H9 (cell line): ENCODE results near the gene TAS2R3. TPM values are rescaled to one million over a fixed set of nuclear protein-coding genes. Genes with fewer than 3 reads are reported as not detected.

Source experiments
- DNase-seq: peaks from one replicate; pipeline ENCODE4 v3.0.0-alpha.2; 2017
- H2AFZ ChIP-seq: one replicate; pipeline ENCODE4 v1.6.1; 2013; ENCODE audit warnings: mild to moderate bottlenecking, low read length, control low read depth, moderate library complexity
- H2AK5ac ChIP-seq: 2 replicates; pipeline ENCODE4 v1.6.1; 2013; ENCODE audit warnings: low read length, control low read depth, mixed read lengths; ENCODE audit not compliant: insufficient read length
- H2BK120ac ChIP-seq: one replicate; pipeline ENCODE4 v1.6.1; 2013; ENCODE audit warnings: low read depth, mild to moderate bottlenecking, low read length, control low read depth, inconsistent platforms; ENCODE audit not compliant: poor library complexity, severe bottlenecking
- H2BK12ac ChIP-seq: 2 replicates; pipeline ENCODE4 v1.6.1; 2013; ENCODE audit warnings: low read length, control low read depth, mixed read lengths, low read depth; ENCODE audit not compliant: insufficient read length
- H2BK15ac ChIP-seq: 2 replicates; pipeline ENCODE4 v1.6.1; 2013; ENCODE audit warnings: low read depth, low read length, control low read depth
- H2BK20ac ChIP-seq: one replicate; pipeline ENCODE4 v1.6.1; 2013; ENCODE audit warnings: low read depth, mild to moderate bottlenecking, low read length, control low read depth, inconsistent platforms; ENCODE audit not compliant: poor library complexity, severe bottlenecking
- H2BK5ac ChIP-seq: 2 replicates; pipeline ENCODE4 v1.6.1; 2013; ENCODE audit warnings: low read length, control low read depth, mixed read lengths; ENCODE audit not compliant: insufficient read length
- H3K14ac ChIP-seq: 2 replicates; pipeline ENCODE4 v1.6.1; 2013; ENCODE audit warnings: low read length, control low read depth; ENCODE audit not compliant: insufficient read depth
- H3K18ac ChIP-seq: 2 replicates; pipeline ENCODE4 v1.6.1; 2013; ENCODE audit warnings: low read depth, mild to moderate bottlenecking, mixed read lengths, low read length, control low read depth; ENCODE audit not compliant: insufficient read length
- H3K23ac ChIP-seq: 2 replicates; pipeline ENCODE4 v1.6.1; 2013; ENCODE audit warnings: low read length, control low read depth, mixed read lengths, low read depth; ENCODE audit not compliant: insufficient read length
- H3K23me2 ChIP-seq: 2 replicates; pipeline ENCODE4 v1.6.1; 2013; ENCODE audit warnings: low read depth, mild to moderate bottlenecking, mixed read lengths, low read length, control low read depth; ENCODE audit not compliant: insufficient read length, poor library complexity, severe bottlenecking
- H3K27ac ChIP-seq: 2 replicates; pipeline ENCODE4 v1.5.1; 2013; ENCODE audit warnings: low read length, control low read depth, mixed read lengths, low read depth; ENCODE audit not compliant: insufficient read length
- H3K27me3 ChIP-seq: 2 replicates; pipeline ENCODE4 v1.6.1; 2013; ENCODE audit warnings: low read length, control low read depth, inconsistent platforms; ENCODE audit not compliant: insufficient read depth
- H3K4ac ChIP-seq: 2 replicates; pipeline ENCODE4 v1.6.1; 2013; ENCODE audit warnings: low read depth, mild to moderate bottlenecking, control low read depth, inconsistent platforms, low read length, moderate library complexity
- H3K4me1 ChIP-seq: 2 replicates; pipeline ENCODE4 v1.6.1; 2013; ENCODE audit warnings: low read length, control low read depth, inconsistent platforms; ENCODE audit not compliant: insufficient read depth
- H3K4me2 ChIP-seq: 2 replicates; pipeline ENCODE4 v1.6.1; 2013; ENCODE audit warnings: low read length, control low read depth, mixed read lengths; ENCODE audit not compliant: insufficient read length, insufficient read depth
- H3K56ac ChIP-seq: 2 replicates; pipeline ENCODE4 v1.6.1; 2013; ENCODE audit warnings: low read depth, mild to moderate bottlenecking, mixed read lengths, low read length, control low read depth; ENCODE audit not compliant: insufficient read length
- H3K79me1 ChIP-seq: 2 replicates; pipeline ENCODE4 v1.6.1; 2013; ENCODE audit warnings: low read depth, mild to moderate bottlenecking, moderate library complexity, low read length, control low read depth, inconsistent platforms; ENCODE audit not compliant: insufficient read depth, poor library complexity, severe bottlenecking
- H3K79me2 ChIP-seq: 2 replicates; pipeline ENCODE4 v1.6.1; 2013; ENCODE audit warnings: low read length, control low read depth, inconsistent platforms; ENCODE audit not compliant: insufficient read depth
- H3K9ac ChIP-seq: 2 replicates; pipeline ENCODE4 v1.6.1; 2013; ENCODE audit warnings: low read length, control low read depth, mixed read lengths; ENCODE audit not compliant: insufficient read length; ENCODE audit errors: extremely low read depth
- H3K9me3 ChIP-seq: one replicate; pipeline ENCODE4 v1.6.1; 2013; ENCODE audit warnings: low read depth, low read length, inconsistent platforms; ENCODE audit not compliant: control insufficient read depth
- H3T11ph ChIP-seq: one replicate; pipeline ENCODE4 v1.6.1; 2013; ENCODE audit warnings: mild to moderate bottlenecking, low read length, control low read depth, inconsistent platforms
- H4K20me1 ChIP-seq: one replicate; pipeline ENCODE4 v1.6.1; 2013; ENCODE audit not compliant: control insufficient read depth, insufficient read length, insufficient read depth
- H4K5ac ChIP-seq: 2 replicates; pipeline ENCODE4 v1.6.1; 2013; ENCODE audit warnings: low read depth, mild to moderate bottlenecking, mixed read lengths, low read length, control low read depth; ENCODE audit not compliant: insufficient read length
- H4K8ac ChIP-seq: replicated peaks from 2 replicates; pipeline ENCODE4 v1.6.1; 2013; ENCODE audit warnings: low read length, control low read depth, mixed read lengths, low read depth; ENCODE audit not compliant: insufficient read length
- H4K91ac ChIP-seq: 2 replicates; pipeline ENCODE4 v1.6.1; 2013; ENCODE audit warnings: low read depth, mild to moderate bottlenecking, moderate library complexity, mixed read lengths, low read length, control low read depth; ENCODE audit not compliant: insufficient read length
- H3K27ac Mint-ChIP-seq, 3 experiments: 2 replicates in 2 of 3; 3 replicates in 1 of 3; pipeline ENCODE4 v1.8.0; 2020 to 2021; ENCODE audit warnings: mixed read lengths in 3 of 3, mild to moderate bottlenecking in 1 of 3, moderate library complexity in 1 of 3
- H3K27me3 Mint-ChIP-seq: 2 replicates; pipeline ENCODE4 v1.8.0; 2021; ENCODE audit warnings: low read depth, mild to moderate bottlenecking, moderate library complexity, mixed read lengths
- H3K36me3 Mint-ChIP-seq, 3 experiments: 2 replicates in 2 of 3; 3 replicates in 1 of 3; pipeline ENCODE4 v1.8.0; 2020 to 2021; ENCODE audit warnings: low read depth in 3 of 3, mixed read lengths in 3 of 3; ENCODE audit not compliant: insufficient read depth in 1 of 3
- H3K4me1 Mint-ChIP-seq, 2 experiments: 2 replicates each; pipeline ENCODE4 v1.8.0; 2020; ENCODE audit warnings: mixed read lengths in 2 of 2
- H3K4me3 Mint-ChIP-seq, 2 experiments: 2 replicates in 1 of 2; 3 replicates in 1 of 2; pipeline ENCODE4 v1.8.0; 2020 to 2021; ENCODE audit warnings: mild to moderate bottlenecking in 2 of 2, mixed read lengths in 2 of 2, moderate library complexity in 1 of 2
- H3K9me3 Mint-ChIP-seq, 2 experiments: 2 replicates in 1 of 2; 3 replicates in 1 of 2; pipeline ENCODE4 v1.8.0; 2020; ENCODE audit warnings: mild to moderate bottlenecking in 2 of 2, mixed read lengths in 2 of 2, moderate library complexity in 1 of 2
- WGBS: extraction: QIAGEN DNeasy Blood & Tissue Kit; methylation state at CpG from one replicate; pipeline ENCODE4 v1.1.7; 2013; ENCODE audit warnings: missing lambda C conversion rate, low lambda C conversion rate, mixed read lengths; ENCODE audit not compliant: insufficient read length; ENCODE audit errors: extremely low coverage; 5-methylcytosine and 5-hydroxymethylcytosine counted together
- total RNA-seq: library from RNA; stranded (reverse); gene quantifications from 2 replicates; pipeline ENCODE4 v1.2.1, GENCODE V29; 2021
- TF ChIP-seq, protein P1 (sequence below): fragments of 200-600 bp; sonication (generic); conservative IDR thresholded peaks from 3 replicates; pipeline ENCODE4 v1.8.0; 2021; ENCODE audit warnings: antibody characterized with exemption, mild to moderate bottlenecking

TAS2R3 gene
- total RNA-seq, 1 experiment from 2014 or later = 1.2 TPM

DNA sequence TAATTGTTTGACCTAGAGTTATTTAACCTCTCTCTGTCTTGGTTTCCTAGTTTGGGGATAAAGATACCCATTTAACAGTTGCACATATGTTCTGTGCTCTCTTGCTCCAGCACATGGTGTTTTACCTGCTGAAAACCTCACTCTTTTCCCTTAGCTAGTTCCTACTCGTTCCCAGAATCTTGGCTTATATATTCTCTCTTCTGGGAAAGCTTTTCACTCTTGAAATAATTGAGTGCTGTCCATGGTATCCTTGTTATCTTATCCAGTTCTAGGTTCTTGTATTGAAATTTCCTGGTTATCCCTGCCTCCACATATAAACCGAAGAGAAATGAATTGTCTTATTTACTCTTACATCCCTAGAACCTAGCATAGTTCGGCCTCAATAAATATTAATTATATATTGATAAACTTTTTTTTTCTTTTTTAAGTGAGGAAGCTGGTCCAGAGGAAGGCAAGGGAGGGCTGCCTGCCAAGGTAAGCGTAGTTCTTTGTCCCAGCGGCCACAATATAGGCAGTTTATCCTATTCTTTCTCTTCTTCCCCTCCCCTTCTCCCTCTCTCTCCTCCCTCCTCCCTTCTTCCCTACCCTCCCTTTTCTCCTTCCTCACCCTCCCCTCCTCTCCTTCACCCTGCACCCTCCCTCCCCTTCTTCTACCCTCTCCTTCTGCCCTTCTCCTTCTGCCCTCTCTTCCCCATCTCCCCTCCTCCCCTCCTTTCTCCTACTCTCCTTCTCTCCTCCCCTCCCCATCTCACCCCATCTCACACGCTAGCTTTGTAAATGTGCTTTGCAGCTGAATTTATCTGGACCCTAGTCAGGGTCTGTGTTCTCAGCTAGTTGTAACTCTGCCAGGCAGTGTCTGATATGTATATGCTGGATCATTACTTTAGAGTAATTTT, 47.9 kb upstream of the TAS2R3 start:
- Mint-ChIP-seq H3K27me3 (peaks cover 2% of the 10 kb centered on the region; the same call in 1 of the 2 replicates), H3K9me3 (no peaks in the 10 kb centered on the region), H3K4me3 (no peak overlapping the region), H3K27ac (no peak overlapping the region), H3K36me3 (no peaks in the 10 kb centered on the region), H3K4me1 (peaks cover 16 to 28% of the 10 kb centered on the region in 2 experiments)
- Histone ChIP-seq H3K9me3 (no peaks in the 10 kb centered on the region), H4K91ac (no peak overlapping the region), H3K79me2 (no peaks in the 10 kb centered on the region), H3K4ac (no peak overlapping the region), H2BK12ac (no peak overlapping the region), H4K20me1 (peaks cover 2% of the 10 kb centered on the region), H2BK15ac (no peak overlapping the region), H4K8ac (no peak overlapping the region), H2AFZ (no peak overlapping the region), H3K79me1 (no peaks in the 10 kb centered on the region), H3K9ac (no peak overlapping the region), H3T11ph (no peak overlapping the region), H3K23ac (no peak overlapping the region), H3K14ac (no peak overlapping the region), H3K27me3 (no peaks in the 10 kb centered on the region), H3K18ac (no peak overlapping the region), H3K56ac (no peak overlapping the region), H3K4me2 (peak overlapping the region; percentile 36), H2BK120ac (no peak overlapping the region), H2BK5ac (no peak overlapping the region), H3K27ac (no peak overlapping the region), H3K4me1 (peaks cover 5% of the 10 kb centered on the region; the same call in 1 of the 2 replicates), H2BK20ac (no peak overlapping the region), H4K5ac (no peak overlapping the region), H3K23me2 (no peaks in the 10 kb centered on the region), H2AK5ac (no peak overlapping the region)
- DNase-seq = no peak
- TF ChIP-seq, protein P1, sequence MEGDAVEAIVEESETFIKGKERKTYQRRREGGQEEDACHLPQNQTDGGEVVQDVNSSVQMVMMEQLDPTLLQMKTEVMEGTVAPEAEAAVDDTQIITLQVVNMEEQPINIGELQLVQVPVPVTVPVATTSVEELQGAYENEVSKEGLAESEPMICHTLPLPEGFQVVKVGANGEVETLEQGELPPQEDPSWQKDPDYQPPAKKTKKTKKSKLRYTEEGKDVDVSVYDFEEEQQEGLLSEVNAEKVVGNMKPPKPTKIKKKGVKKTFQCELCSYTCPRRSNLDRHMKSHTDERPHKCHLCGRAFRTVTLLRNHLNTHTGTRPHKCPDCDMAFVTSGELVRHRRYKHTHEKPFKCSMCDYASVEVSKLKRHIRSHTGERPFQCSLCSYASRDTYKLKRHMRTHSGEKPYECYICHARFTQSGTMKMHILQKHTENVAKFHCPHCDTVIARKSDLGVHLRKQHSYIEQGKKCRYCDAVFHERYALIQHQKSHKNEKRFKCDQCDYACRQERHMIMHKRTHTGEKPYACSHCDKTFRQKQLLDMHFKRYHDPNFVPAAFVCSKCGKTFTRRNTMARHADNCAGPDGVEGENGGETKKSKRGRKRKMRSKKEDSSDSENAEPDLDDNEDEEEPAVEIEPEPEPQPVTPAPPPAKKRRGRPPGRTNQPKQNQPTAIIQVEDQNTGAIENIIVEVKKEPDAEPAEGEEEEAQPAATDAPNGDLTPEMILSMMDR = no peak
- no CpG with 5 or more reads among the region's 6 CpGs for WGBS
